Epithelial cell of esophagus (primary cell): ENCODE results near the gene ZNF525.

Source experiments
- DNase-seq: peaks from one replicate; pipeline ENCODE4 v3.0.0; 2010; ENCODE audit warnings: low read depth
- H3K4me3 ChIP-seq: 2 replicates; pipeline ENCODE4 v1.5.1; 2011; ENCODE audit warnings: mild to moderate bottlenecking, low read length, control low read depth
- CTCF ChIP-seq: IDR thresholded peaks from 2 replicates; pipeline ENCODE4 v1.5.1; 2011; ENCODE audit warnings: low read depth, mild to moderate bottlenecking, low read length, control low read depth, inconsistent platforms; ENCODE audit not compliant: insufficient read depth; ENCODE audit errors: missing control alignments

The ZNF525 gene

GRCh38 chr19:53432088-53432661, 66.7 kb downstream of the ZNF525 start:
- no peak for TF ChIP-seq CTCF
- H3K4me3 ChIP-seq = peak overlapping the region; percentile 86
- DNase-seq = peak; percentile 34
